ENCODE measurements around the gene PGS1. TPM values are rescaled to one million over a fixed set of nuclear protein-coding genes. Genes with fewer than 3 reads are reported as not detected.

The PGS1 gene
- total RNA-seq, 1 donor from 2014 or later: 22.1 TPM

- intact Hi-C loops (cut with DNase I): no loop called here
- no peak for DNase-seq (ENCODE audit: low spot score)
These were observed 608 bp upstream of the PGS1 start for GRCh38 chr17:78377858-78378224.

- intact Hi-C loops (cut with DNase I): no loop called here
- DNase-seq (ENCODE audit: low spot score): no peak
These were observed 662 bp downstream of the PGS1 start for GRCh38 chr17:78379131-78379491.

GRCh38 chr17:78380370-78380769 lies 1.9 kb downstream of the PGS1 start:
- no peak for DNase-seq (ENCODE audit: low spot score)
- intact Hi-C loops (cut with DNase I): no loop called here

- no peak for DNase-seq (ENCODE audit: low spot score)
- intact Hi-C loops (cut with DNase I): no loop called here
These were observed 3.3 kb downstream of the PGS1 start for GRCh38 chr17:78381601-78382232.

GRCh38 chr17:78383725-78384471 lies 5.4 kb downstream of the PGS1 start:
- intact Hi-C loops (cut with DNase I): no loop called here

GRCh38 chr17:78384479-78385175 lies 6.2 kb downstream of the PGS1 start:
- no peak for DNase-seq (ENCODE audit: low spot score)
- intact Hi-C loops (cut with DNase I): no loop called here

More at GRCh38 chr17:78383725-78384471, 5.4 kb downstream of the PGS1 start:
- DNase-seq (ENCODE audit: low spot score): peak; percentile 92

- intact Hi-C loops (cut with DNase I): loop anchor here (2.0 kb wide), 1 partner anchor 27 kb away; no protein-coding TSS in a partner anchor
- no peak for DNase-seq (ENCODE audit: low spot score)
These were observed 9.8 kb downstream of the PGS1 start for GRCh38 chr17:78387977-78388941.

- intact Hi-C loops (cut with DNase I): no loop called here
- no peak for DNase-seq (ENCODE audit: low spot score)
These were observed 12.0 kb downstream of the PGS1 start for GRCh38 chr17:78390241-78391050.

- no peak for DNase-seq (ENCODE audit: low spot score)
- intact Hi-C loops (cut with DNase I): no loop called here
These were observed 12.6 kb downstream of the PGS1 start for GRCh38 chr17:78391051-78391431.

GRCh38 chr17:78391843-78392242 lies 13.4 kb downstream of the PGS1 start:
- intact Hi-C loops (cut with DNase I): no loop called here
- DNase-seq (ENCODE audit: low spot score): no peak

- no peak for DNase-seq (ENCODE audit: low spot score)
- intact Hi-C loops (cut with DNase I): no loop called here
These were observed 13.8 kb downstream of the PGS1 start for GRCh38 chr17:78392295-78392694.

GRCh38 chr17:78393575-78393974 lies 15.1 kb downstream of the PGS1 start:
- DNase-seq (ENCODE audit: low spot score): no peak
- intact Hi-C loops (cut with DNase I): no loop called here

GRCh38 chr17:78394209-78394608 lies 15.8 kb downstream of the PGS1 start:
- DNase-seq (ENCODE audit: low spot score): no peak
- intact Hi-C loops (cut with DNase I): no loop called here

GRCh38 chr17:78395155-78395554 lies 16.7 kb downstream of the PGS1 start:
- intact Hi-C loops (cut with DNase I): no loop called here
- DNase-seq (ENCODE audit: low spot score): no peak

GRCh38 chr17:78396441-78397337 lies 18.2 kb downstream of the PGS1 start:
- intact Hi-C loops (cut with DNase I): loop anchor here (1.0 kb wide), 1 partner anchor 36 kb away; the partner anchor contains the start of gene SOCS3
- DNase-seq (ENCODE audit: low spot score): peak; percentile 77

GRCh38 chr17:78397681-78398101 lies 19.2 kb downstream of the PGS1 start:
- DNase-seq (ENCODE audit: low spot score): peak; percentile 75
- intact Hi-C loops (cut with DNase I): loop anchor here (1.0 kb wide), 1 partner anchor 37 kb away; the partner anchor contains the start of gene SOCS3

GRCh38 chr17:78398390-78398789 lies 19.9 kb downstream of the PGS1 start:
- intact Hi-C loops (cut with DNase I): no loop called here
- no peak for DNase-seq (ENCODE audit: low spot score)

Data from cardiac septum (tissue), 1 donor.